NCI-H1048 (cell line): ENCODE measurements around the gene TMC5.

Experiments
- DNase-seq: peaks from one replicate; lab custom pipeline; 2025; lab: John Stamatoyannopoulos, UW

The TMC5 gene

DNA sequence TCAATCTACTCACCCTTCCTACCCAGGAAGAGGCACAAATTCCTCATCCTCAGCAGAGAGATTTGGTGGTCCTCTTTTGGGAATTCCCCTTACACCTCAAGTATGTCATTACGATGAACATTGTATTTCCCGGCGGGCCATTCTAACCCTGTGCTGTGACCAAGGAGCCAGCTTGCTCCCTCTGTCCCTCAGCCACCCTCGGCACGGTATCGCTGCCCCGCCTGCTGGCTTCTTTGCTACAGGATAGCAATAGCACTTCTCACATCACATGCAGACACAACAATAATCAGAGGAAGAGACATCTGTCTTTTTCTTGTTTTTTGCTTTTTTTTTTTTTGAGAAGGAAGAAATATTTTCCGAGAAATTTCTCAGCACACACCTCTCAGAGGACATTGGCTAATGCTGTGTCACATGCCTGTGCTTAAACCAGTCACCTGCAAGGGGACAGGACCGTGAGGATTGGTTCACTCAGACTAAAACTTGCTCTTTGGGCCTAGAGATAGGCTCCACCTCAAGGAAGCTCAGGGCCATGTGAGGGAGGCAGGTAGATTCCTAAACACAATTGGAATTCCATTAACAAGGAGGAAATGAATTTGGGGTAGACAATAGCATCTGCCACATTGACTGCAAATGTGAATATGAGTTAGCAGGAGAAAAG, 41.2 kb downstream of the TMC5 start:
- DNase-seq: no peak

DNA sequence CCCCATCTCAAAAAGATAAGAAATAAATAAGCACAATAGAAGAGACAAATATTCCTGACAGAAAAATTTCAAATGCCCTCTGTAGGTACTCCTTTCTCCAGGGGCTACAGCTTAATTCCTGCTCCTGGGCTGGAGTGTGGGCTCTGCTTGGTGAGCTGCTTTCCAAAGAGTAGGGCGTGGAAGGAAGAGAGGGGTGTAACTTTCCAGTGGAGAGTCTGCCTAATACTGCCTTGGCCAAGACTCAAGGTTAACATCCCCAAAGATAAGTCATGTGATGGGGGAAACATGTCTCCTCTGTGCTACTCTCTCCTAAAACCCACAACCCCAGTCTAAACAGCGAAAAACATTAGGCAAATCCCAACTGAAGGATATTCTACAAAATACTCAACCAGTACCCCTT, 42.7 kb downstream of the TMC5 start:
- no peak for DNase-seq

DNA sequence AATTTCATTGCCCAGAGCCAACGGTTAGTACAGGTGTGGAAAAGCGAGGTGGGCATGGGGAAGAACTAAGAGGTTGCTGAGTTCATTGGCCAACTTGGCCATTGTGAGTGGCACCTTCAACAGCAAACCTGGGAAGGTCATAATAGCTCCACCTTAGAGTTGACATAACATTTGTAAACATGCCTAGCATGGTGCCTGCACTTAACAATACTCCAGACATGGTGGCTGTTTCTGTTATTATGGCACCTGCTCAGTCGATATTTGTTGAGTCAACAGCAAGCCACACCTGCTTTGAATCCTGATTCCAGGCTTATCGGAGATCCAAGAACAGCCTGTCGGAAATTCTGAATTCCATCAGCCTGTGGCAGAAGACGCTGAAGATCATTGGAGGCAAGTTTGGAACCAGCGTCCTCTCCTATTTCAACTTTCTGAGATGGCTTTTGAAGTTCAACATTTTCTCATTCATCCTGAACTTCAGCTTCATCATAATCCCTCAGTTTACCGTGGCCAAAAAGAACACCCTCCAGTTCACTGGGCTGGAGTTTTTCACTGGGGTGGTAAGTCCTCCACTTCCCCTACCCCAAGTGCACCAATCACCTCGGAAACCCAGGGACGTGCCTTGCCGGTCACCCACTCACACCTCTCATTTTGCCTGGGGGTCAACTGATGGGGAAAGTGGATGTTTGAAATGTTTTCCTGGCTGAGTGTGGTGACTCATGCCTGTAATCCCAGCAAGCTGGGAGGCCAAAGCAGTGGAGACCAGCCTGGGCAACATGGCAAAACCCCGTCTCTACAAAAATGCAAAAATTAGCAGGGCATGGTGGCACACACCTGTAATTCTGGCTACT, 46.0 kb downstream of the TMC5 start:
- no peak for DNase-seq

DNA sequence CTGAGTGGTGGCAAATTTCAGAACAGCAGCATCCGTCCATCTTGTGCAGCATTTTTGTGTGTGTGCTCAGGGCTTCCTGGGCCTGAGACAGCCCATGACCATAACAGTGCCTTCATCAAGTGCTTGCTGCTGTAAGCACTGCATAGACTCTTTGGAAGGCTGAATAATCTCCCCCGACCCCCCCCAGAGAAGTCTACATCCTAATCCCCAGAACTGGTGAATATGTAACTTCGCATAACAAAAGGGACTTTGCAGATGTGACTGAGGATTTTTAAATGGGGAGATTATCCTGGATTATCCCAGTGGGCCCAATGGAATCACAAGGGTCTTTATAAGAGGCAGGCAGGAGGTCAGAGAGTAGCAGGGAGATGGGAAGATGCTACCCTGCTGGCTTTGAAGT, 50.6 kb downstream of the TMC5 start:
- no peak for DNase-seq

DNA sequence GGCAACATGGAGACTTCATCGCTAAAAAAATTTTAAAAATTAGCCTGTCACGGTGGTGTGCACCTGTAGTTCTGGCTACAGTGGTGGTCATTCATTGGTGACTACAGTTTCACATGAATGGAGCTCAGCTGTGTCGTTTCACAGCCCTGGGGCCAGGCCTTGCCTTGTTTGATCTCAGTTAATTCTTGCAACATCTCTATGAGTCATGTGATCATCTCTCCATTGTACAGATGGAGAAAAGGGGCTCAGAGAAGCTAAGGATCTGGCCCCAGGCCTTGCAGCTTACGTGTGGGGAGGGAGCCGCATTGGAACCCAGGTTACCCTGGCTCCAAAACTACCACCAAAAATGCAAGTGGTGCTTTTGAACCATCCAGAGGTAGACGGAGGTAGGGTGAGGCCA, 54.8 kb downstream of the TMC5 start:
- DNase-seq: no peak

DNA sequence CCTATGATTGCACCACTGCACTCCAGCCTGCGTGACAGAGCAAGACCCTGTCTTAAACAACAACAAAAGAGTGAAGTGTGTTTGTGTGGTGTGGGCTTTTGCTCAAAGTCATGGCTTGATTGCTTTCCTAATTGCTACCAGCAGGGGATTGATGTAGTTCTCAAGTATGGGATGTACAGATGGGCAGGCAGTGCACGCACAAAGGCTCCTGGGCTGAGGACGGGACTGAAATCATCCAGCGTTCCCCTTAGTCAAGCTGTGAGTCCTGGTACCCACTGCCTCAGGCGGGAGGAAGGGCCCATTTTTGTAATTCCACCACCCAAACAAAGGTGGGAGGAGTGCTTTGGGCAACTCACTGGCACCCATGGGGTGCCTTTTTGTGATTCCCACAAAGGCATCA, 56.9 kb downstream of the TMC5 start:
- DNase-seq: no peak

DNA sequence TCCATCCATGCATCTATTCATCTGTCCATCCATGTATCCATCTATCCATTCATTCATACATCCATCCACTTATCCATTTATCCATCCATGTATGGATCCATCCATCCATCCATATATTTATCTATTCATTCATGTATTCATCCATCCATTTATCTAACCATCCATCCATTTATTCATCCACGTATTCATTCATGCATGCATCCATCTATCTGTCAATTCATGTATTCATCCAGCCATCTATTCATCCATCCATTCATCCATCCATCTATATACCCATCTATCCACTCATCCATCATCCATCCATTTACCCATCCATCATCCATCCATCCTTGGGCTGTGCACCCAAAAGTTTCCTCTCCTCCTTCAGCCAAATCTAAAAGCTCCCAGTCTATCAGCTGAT, 60.8 kb downstream of the TMC5 start:
- DNase-seq: no peak

DNA sequence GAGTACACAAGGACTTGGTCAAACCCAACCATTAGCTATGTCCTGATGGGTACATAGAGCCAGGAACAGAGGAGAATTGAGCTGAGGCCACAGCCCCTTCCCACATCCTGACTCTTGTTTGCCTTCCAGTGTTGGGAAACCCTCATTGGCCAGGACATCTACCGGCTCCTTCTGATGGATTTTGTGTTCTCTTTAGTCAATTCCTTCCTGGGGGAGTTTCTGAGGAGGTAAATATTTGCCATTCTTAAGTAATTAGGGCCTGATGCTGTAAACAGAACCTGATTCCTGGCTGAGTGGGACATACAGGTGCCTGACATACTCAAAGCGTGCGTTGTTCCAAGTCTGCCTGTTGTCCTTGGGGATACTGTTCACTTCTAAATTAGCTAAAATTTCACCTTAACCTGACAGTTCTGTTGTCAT, 61.6 kb downstream of the TMC5 start:
- DNase-seq: no peak

DNA sequence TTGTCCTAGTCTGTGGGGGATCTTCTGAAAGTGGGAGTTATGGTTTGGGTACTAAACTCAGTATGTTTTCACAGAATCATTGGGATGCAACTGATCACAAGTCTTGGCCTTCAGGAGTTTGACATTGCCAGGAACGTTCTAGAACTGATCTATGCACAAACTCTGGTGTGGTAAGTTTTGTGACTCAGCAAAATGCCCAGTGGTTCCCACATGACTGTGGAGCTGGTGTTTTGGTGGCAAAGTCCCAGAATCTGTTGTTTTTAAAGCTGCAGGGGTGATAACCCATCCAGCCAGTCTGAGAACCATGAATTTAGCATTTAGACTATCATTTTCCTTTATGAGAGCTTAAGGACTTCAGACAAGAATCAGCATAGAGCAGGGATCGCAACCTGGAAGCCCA, 63.6 kb downstream of the TMC5 start:
- DNase-seq: no peak

DNA sequence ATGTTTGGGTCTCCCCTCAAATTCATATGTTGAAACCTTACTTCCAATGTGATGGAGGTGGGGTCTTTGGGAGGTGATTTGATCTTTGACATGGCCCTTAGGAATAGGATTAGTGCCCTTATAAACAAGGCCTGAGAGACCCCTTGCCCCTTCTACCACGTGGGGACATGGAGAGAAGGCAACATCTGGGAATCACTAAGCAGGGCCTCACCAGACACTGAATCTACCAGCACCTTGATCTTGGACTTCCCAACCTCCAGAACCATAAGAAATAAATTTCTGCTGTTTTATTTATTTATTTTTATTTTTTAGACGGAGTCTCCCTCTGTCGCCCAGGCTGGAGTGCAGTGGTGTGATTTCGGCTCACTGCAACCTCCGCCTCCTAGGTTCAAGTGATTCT, 64.1 kb downstream of the TMC5 start:
- no peak for DNase-seq

DNA sequence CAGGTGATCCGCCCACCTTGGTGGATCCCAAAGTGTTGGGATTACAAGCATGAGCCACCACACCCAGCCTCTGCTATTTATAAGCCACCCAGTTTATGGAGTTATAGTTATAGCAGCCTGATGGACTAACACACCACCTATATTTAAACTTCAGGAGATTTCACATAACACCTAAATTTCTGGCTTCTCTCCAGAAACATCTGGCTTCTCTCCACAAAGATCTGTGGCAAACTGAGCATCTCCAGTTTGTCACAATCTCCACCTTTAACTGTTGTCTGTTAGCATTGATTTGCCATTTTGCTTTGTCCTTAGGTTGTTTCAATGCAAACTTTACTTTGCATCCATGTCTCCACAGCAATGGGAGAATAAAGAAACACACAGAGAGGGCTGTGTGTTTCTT, 64.6 kb downstream of the TMC5 start:
- DNase-seq: no peak

DNA sequence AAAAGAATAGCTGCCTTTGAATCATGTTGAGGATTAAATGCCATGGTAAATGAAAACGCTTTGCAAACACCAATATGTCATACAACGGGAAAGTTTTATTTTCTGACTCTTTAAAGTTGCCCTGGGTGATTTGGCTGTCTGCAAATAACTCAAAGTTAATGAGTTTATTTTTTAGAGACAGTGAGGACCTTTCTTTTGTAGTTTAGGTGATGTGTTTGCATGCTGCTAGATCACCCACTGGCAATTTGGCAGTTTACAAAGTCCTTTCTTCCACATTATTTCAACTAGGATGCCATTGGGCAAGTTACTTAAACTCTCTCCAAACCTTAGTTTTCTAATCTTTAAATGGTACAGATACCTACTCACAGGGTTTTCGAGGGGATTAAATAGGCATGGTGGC, 66.4 kb downstream of the TMC5 start:
- no peak for DNase-seq

DNA sequence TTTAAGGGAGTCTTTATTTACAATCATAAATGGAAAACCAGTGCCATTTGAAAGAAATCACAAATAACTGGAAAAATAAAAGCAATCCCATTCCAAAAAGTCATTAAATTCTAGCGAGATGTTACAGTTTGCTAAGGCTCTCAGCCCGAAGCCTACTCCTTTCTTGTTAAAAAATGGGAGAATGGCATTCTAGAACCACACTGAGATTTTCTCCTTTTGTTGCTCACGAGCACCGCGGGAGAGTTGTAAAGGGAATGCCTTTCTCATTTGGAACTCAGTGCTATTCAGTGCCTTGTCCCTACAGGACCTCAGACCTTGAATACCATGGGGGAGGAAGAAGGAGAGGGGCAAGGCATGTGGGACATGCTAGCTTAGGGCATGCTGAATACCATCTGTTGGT, 67.9 kb downstream of the TMC5 start:
- DNase-seq: no peak

DNA sequence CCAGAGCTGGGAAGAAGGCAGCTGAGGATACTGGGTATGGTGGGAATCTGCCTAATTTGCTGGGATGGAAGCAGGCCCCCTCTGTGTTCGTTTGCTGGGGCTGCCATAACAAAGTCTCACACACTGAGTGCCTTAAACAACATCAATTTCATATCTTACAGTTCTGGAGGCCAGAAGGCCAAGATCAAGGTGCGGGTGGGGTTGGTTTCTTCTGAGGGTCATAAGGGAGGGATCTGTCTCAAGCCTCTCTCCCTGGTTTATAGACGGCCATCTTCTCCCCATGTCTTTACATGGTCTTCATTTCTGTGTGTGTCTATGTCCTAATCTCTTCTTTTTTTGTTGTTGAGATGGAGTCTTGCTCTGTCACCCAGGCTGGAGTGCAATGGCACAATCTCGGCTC, 68.4 kb downstream of the TMC5 start:
- no peak for DNase-seq

DNA sequence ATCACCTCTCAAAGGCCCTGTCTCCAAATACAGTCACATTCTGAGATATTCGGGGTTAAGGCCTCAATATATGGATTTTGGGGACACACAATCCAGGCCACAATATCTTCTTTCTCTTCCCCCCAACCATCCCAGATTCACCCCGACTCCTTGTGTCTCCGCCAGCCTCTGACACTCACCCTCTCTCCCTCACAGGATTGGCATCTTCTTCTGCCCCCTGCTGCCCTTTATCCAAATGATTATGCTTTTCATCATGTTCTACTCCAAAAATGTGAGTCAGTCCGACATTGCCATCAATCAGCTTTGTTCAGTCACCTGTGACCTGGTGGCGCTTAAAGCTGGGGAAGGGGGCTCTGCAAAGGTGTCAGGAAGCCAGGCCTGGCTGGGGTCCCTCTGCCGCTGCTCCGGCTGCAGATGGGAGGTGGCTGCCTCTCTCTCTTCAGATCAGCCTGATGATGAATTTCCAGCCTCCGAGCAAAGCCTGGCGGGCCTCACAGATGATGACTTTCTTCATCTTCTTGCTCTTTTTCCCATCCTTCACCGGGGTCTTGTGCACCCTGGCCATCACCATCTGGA, 69.2 kb downstream of the TMC5 start:
- no peak for DNase-seq

DNA sequence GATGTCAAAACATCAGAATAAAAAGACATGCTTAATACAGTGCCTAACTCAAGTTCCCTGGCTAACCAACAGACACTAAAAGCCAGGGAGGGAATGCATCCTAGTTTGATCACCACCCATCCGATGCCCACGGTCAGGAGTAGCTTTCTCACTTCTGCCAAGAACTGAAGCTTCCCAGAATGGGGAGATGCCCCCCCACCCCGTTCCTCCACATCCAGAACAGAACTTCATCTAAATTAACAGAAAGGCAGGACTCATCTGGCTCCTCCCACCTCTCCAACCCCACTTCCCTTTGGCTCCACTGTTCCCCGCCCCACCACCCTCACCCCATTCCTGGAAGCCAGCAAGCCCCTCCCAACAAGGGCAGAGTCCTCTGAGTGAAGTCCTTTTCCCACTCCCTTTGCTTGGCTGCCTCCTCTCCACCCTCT, 70.5 kb downstream of the TMC5 start:
- no peak for DNase-seq

DNA sequence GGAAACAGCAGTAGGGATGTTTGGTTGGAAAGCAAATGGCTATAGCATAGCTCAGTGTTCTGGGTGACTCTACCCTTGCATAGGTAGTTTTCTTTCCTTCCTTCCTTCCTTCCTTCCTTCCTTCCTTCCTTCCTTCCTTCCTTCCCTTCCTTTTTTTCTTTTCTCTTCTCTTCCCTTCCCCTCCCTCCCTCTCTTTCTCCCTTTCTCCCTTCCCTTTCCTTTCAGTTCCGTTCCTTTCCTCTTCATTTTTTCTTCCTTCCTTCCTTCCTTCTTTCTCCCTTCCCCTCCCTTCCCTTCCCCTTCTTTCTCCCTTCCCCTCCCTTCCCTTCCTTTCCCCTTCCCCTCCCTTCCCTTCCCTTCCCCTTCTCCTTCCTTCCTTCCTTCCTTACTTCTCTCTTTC, 72.9 kb downstream of the TMC5 start:
- no peak for DNase-seq

DNA sequence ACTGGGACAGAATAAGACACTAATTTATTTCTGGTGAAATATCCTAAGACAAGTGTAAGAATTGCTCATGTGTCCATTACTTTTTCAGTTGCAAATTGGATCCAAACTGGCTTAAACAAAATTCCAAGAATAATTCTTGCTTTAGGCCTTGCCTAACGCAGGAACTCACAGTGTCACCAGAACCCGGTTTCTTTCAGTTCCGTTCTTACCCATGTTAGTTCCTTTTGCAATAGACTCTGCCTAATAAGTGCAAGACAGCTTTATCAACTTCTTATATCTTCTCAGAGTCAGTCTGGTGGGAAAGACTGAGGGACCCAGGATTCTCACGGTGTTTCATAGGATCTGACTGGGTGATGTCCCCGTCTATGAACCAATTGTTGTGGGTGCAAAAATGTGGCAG, 79.5 kb downstream of the TMC5 start:
- DNase-seq: no peak

DNA sequence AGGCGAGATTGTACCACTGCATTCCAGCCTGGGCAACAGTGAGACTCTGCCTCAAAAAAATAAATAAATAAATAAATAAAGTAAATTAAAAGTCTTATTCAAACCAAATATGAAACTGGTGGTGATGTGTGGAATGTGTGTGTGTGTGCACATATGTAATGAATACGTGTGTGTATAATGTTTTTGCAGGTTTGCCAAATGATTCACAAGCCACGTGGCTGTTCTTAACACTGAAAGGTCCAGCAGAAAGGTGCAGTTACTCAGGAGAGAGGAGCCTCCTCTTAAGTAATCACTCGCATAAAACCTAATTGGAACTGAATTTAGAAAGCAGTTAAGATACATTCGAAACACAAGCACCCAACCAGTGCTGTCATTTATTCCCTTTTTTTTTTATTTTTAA, 81.3 kb downstream of the TMC5 start:
- DNase-seq: no peak

DNA sequence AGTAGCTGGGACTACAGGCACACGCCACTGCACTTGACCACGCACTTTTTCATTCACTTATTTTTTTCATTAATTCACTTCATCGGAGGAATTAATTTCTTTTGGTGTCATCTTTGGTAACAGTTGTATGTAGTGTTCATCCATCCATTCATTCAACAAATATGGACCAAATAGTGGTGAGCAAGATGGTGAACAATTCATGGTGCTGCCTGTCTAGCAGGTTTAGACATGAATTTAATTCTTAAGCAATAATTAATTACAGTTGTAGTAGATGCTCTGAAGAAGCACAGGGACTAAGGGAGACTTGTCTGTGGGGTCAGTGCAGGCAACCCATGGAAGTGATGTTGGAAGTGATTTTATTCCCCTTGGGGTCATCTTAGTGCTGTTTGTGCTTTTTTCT, 81.8 kb downstream of the TMC5 start:
- DNase-seq: no peak

DNA sequence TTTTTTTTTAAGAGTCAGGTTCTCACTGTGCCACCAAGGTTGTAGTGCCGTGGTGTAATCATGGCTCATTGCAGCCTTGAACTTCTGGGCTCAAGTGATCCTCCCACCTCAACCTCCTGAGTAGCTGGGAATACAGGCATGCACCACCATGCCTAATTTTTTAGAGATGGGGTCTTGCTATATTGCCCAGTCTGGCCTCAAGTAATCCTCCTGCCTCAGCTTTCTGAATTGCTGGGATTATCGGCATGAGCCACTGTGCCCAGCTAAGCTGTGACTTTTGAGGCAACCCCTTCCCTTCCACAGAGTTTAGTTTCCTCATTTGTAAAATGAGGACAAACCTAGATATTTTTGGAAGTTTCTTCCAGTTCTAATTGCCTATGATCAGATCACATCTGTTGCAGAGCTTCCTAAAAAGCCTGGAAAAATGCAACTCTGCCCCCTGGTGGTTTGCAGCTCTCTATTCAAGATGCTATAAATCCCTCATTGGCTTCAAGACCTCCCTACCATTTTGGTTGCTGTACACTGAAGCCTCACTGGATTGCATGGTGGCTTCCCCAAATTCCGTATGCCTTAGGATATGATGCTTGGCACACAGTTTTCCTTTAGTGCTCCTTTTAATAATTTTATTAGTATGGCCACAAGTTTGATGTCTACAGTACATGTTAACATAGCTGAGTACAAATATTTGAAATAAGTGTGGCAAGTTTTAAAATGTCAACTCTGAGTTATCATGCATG, 84.9 kb downstream of the TMC5 start:
- no peak for DNase-seq

DNA sequence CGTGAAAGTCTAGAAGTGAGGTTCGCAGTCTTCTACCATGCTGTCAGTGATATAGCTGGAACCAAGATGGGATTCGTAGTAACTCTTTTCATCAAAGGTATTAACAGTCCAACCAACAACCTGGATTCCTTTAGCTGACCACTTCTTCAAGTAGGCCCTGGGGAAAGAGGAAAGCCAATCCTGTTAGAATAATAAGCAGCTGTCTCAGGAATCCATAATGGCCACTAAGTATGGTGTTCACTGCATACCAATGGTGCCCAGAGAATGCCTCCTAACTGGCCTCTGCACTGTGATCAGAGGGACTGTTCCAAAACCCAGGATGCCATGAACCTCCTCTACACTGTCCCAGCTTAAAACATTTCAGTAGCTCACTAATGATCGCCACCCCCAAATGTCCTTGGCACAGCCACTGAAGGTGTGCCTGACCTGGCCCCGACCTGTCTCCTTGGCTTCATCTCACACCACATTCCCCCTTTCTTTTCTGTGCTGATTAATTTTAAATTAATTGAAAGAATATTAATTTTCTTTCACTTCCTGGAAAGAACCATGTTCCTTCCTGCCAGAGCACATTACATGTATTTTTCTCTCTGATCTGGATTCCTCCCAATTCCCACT, 85.9 kb downstream of the TMC5 start:
- no peak for DNase-seq
